Measurements from ENCODE around the gene VWA2. TPM values are rescaled to one million over a fixed set of nuclear protein-coding genes. Genes with fewer than 3 reads are reported as not detected.

VWA2 gene
- polyA plus RNA-seq, 1 donor: 2.3 TPM

Other genes starting within 250 kb of the VWA2 start
- 0.12 TPM for gene ADRB1, start 195.4 kb upstream of the VWA2 start, polyA plus RNA-seq (ENCODE audit: insufficient read length)
- 33.9 TPM for gene CCDC186, start 65.1 kb upstream of the VWA2 start, polyA plus RNA-seq (ENCODE audit: insufficient read length)
- 0.05 TPM for gene TDRD1, start 59.9 kb upstream of the VWA2 start, polyA plus RNA-seq (ENCODE audit: insufficient read length)
- gene AFAP1L2, start 165.2 kb downstream of the VWA2 start, polyA plus RNA-seq (ENCODE audit: insufficient read length): 39.1 TPM